ENCODE results near the gene P4HA3. TPM values are rescaled to one million over a fixed set of nuclear protein-coding genes. Genes with fewer than 3 reads are reported as not detected.

Gene P4HA3
- total RNA-seq, 1 donor from 2014 or later: 6.4 TPM

DNA sequence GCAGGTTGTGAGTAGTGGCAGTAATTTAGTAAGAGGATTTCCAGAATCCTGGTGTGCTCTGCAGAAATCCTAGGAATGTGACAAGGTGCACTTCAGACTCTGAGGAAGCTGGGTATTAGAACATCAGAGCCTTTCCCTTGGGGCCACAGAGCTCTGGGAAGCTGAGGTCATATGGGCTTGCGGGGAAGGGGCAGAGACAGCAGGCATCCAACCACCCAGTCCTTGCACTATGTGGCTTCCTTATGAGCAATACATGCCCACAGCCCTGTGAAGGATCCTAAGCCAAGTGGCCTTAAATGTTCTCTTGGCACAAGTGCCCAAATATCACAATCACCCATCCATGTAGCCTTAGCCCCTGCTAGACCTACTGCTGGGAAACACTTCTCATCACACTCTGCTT, 46.2 kb downstream of the P4HA3 start:
- Mint-ChIP-seq H3K9me3 (ENCODE audit: unreplicated experiment) (no peaks in the 10 kb centered on the region), H3K27ac (ENCODE audit: unreplicated experiment) (no peak overlapping the region)

DNA sequence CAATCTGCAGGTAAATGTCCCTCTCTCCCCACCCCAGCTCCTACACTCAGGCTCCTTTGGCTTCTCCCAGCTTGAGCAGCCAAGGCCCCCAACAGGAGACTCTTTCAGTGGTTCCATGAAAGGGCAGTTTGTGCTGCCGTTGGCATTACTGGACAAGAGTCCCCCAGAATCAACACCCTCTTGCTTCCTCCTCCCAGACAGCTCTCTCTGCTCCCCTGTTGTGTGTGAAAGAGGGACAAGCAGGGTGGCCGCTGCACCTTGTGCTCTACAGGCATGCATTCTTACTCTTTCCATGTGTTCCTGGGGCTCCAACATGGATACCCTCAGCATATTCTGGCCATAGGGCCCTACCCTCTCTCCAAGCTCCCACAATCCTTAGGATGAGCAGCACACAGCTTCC, 48.7 kb downstream of the P4HA3 start:
- Mint-ChIP-seq H3K9me3 (ENCODE audit: unreplicated experiment) (no peaks in the 10 kb centered on the region), H3K27ac (ENCODE audit: unreplicated experiment) (no peak overlapping the region), H3K36me3 (ENCODE audit: unreplicated experiment) (no peaks in the 10 kb centered on the region), H3K4me3 (ENCODE audit: unreplicated experiment) (no peak overlapping the region), H3K4me1 (ENCODE audit: unreplicated experiment) (peaks cover 12% of the 10 kb centered on the region), H3K27me3 (ENCODE audit: unreplicated experiment) (no peaks in the 10 kb centered on the region)
- DNase-seq (ENCODE audit: extremely low spot score, unreplicated experiment): no peak
- TF ChIP-seq, protein P1, sequence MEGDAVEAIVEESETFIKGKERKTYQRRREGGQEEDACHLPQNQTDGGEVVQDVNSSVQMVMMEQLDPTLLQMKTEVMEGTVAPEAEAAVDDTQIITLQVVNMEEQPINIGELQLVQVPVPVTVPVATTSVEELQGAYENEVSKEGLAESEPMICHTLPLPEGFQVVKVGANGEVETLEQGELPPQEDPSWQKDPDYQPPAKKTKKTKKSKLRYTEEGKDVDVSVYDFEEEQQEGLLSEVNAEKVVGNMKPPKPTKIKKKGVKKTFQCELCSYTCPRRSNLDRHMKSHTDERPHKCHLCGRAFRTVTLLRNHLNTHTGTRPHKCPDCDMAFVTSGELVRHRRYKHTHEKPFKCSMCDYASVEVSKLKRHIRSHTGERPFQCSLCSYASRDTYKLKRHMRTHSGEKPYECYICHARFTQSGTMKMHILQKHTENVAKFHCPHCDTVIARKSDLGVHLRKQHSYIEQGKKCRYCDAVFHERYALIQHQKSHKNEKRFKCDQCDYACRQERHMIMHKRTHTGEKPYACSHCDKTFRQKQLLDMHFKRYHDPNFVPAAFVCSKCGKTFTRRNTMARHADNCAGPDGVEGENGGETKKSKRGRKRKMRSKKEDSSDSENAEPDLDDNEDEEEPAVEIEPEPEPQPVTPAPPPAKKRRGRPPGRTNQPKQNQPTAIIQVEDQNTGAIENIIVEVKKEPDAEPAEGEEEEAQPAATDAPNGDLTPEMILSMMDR (IDR thresholded peaks at IDR 0.05): no peak

More for the DNA sequence above, 46.2 kb downstream of the P4HA3 start:
- H3K27me3 Mint-ChIP-seq (ENCODE audit: unreplicated experiment): no peaks in the 10 kb centered on the region
- H3K4me1 Mint-ChIP-seq (ENCODE audit: unreplicated experiment): peaks cover 4% of the 10 kb centered on the region
- TF ChIP-seq, protein P1 (IDR thresholded peaks at IDR 0.05): no peak
- no peaks in the 10 kb centered on the region for H3K36me3 Mint-ChIP-seq (ENCODE audit: unreplicated experiment)
- no peak for DNase-seq (ENCODE audit: extremely low spot score, unreplicated experiment)
- no peak overlapping the region for H3K4me3 Mint-ChIP-seq (ENCODE audit: unreplicated experiment)

DNA sequence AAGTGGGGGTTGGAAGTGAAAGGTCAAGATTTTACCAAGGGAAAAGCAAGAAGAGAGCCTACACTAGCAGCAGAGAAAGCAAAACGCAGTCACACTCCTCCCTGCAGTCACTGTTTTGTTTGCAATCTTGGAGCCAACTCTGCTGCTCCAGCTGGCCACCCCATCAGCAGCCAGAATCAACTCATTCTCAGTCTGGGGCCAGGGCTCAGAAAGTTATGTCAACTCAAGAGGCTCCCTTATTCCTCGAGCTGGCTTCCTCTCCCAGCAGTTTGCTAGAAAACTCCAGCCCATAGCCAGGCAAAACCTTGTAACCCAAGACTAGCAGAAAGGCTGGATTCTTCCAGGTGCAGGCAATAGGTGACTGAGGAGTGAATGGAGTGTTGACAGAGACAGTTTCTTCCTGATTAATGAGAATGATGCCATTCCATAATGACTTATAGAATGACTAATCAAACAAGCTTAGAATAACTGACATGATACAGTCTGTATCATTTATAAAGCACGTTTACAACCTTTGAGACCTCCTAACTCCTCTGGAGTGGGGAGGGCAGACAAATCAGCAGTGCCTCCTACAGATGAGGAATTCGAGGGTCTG, 53.4 kb downstream of the P4HA3 start:
- Mint-ChIP-seq H3K4me1 (ENCODE audit: unreplicated experiment) (peaks cover 21% of the 10 kb centered on the region), H3K27ac (ENCODE audit: unreplicated experiment) (peak overlapping the region; percentile 11), H3K9me3 (ENCODE audit: unreplicated experiment) (no peaks in the 10 kb centered on the region), H3K27me3 (ENCODE audit: unreplicated experiment) (no peaks in the 10 kb centered on the region), H3K4me3 (ENCODE audit: unreplicated experiment) (no peak overlapping the region), H3K36me3 (ENCODE audit: unreplicated experiment) (peaks cover 17% of the 10 kb centered on the region)
- TF ChIP-seq, protein P1 (IDR thresholded peaks at IDR 0.05): no peak
- DNase-seq (ENCODE audit: extremely low spot score, unreplicated experiment): no peak

DNA sequence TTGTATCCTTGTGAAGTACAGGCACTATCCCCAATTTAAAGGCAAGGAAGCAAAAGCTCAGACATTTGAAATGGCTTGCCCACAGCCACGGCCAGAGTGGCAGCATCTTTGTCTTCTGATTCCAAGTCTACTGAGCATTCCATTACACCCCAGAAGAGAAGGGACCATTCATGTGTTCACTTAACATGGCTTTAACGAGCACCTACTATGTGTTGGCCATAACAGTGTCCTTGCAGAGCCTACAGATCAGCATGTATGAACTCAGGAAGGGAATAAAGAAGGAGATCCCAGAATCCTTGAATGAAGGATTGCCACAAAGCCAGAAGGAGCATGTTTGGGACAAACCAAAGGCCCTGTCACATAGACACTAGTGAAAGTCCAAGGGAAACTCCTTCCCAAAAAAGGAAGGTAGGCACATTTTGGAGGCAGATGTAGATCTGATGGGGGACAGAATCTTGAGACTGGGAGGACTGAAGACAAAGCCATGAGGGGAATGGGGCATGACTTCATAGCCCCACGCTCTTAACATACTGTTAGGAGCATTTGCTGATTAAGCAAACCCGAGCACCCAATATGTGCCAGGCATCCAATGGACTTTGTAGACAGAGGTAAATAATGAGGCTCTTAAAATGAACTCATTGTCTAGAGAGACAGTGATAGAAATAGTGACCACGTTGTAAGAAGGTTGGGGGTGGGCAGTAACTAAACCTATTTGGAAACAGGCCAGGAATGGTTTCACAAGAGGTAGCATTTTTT, 54.9 kb downstream of the P4HA3 start:
- Mint-ChIP-seq H3K4me1 (ENCODE audit: unreplicated experiment) (peaks cover 21% of the 10 kb centered on the region), H3K27ac (ENCODE audit: unreplicated experiment) (no peak overlapping the region), H3K9me3 (ENCODE audit: unreplicated experiment) (no peaks in the 10 kb centered on the region), H3K4me3 (ENCODE audit: unreplicated experiment) (no peak overlapping the region), H3K27me3 (ENCODE audit: unreplicated experiment) (no peaks in the 10 kb centered on the region), H3K36me3 (ENCODE audit: unreplicated experiment) (peaks cover 21% of the 10 kb centered on the region)
- TF ChIP-seq, protein P1 (IDR thresholded peaks at IDR 0.05): no peak
- DNase-seq (ENCODE audit: extremely low spot score, unreplicated experiment): no peak

DNA sequence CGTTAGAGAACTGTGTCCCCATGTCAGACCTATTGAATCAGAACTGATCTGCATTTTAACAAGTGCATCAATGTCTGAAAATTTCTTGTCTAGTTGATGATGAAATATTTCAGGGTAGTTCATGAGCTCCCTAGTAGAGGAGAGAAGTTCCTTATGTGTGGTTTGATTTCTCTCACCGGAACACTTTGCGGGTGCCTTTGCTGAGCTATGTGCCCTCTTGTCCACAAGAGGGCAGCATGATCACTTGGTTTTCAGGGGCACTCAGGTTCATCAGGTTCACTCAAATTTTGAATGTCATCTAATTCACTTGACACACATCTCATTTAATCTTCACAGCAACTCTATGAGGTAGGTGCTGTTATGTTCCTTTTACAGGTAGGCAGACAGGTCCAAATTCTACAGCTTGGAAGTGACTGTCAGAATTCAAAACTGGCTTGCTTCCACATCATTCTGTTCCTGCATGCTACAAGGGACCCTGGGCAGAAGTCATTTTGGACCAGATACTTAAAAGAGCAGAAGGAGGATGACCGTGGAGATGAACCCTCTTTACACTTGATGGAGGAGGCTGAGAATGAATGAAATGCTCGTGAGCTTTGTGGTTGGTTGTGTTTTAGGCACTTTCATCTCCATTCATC, 55.6 kb downstream of the P4HA3 start:
- Mint-ChIP-seq H3K27me3 (ENCODE audit: unreplicated experiment) (no peaks in the 10 kb centered on the region), H3K4me3 (ENCODE audit: unreplicated experiment) (no peak overlapping the region), H3K27ac (ENCODE audit: unreplicated experiment) (no peak overlapping the region), H3K4me1 (ENCODE audit: unreplicated experiment) (peaks cover 21% of the 10 kb centered on the region), H3K9me3 (ENCODE audit: unreplicated experiment) (no peaks in the 10 kb centered on the region), H3K36me3 (ENCODE audit: unreplicated experiment) (peaks cover 21% of the 10 kb centered on the region)
- TF ChIP-seq, protein P1 (IDR thresholded peaks at IDR 0.05): peak; percentile 97
- DNase-seq (ENCODE audit: extremely low spot score, unreplicated experiment): no peak
